ENCODE results near the gene ANGPTL2.

DNA sequence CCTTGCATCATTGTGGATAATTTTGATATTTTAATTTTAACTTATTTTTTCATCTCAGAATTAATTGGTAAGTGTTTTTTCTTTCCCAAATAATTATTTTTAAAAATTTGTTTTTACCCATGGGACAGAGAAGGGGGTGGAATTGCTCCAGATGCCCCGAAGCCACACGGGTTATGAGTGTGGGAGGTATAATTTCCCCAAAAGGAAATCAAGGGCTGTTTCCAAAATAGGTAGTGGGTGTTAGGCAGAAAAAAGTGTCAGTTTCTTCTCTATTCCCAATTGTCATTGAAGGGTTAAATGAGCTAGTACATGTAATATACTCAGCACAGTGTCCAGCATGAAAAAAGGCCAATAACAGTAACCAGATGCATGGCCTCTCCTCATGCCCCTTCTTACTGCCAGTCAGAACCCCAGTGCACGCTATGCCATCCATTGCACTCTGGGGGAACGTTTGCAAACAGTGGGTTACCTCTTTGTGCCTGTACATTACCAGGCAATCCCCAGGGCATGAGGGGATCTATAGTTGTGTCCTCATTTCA lies 36.4 kb upstream of the ANGPTL2 start:
- TF ChIP-seq TAF1 (IDR thresholded peaks at IDR 0.05; ENCODE audit: low read depth, low read length): no peak
- TF ChIP-seq POLR2A (IDR thresholded peaks at IDR 0.05; ENCODE audit: low read depth, low read length): no peak
- no peak for TF ChIP-seq POLR2AphosphoS5 (IDR thresholded peaks at IDR 0.05; ENCODE audit: low read depth, low read length)
- no peak for TF ChIP-seq SPI1 (IDR thresholded peaks at IDR 0.05; ENCODE audit: low read depth, low read length)
- TF ChIP-seq POU2F2 (IDR thresholded peaks at IDR 0.05; ENCODE audit: low read depth, low read length): no peak
- TF ChIP-seq PAX5 (IDR thresholded peaks at IDR 0.05; ENCODE audit: insufficient read depth, low read length, severe bottlenecking): no peak
